ENCODE data around the gene KIFBP. TPM values are rescaled to one million over a fixed set of nuclear protein-coding genes. Genes with fewer than 3 reads are reported as not detected.

Gene KIFBP
- total and polyA plus RNA-seq, 2 of the 13 experiments (the other 11 are each of a cell fraction or from before 2014, with no cell fraction given) = 13.0 to 21.9 TPM

GRCh38 chr10:68955832-68956532 lies 32.6 kb upstream of the KIFBP start, which contains the start of gene DDX21 (continued):
- TF ChIP-seq THAP11 (CRISPR knock-in tag; IDR thresholded peaks at IDR 0.05) (peak; percentile 91), NR2F6 (IDR thresholded peaks at IDR 0.05) (0 out of 2 replicates have a peak, but pooled peaks have one; percentile 15), NR2F6 (CRISPR knock-in tag; IDR thresholded peaks at IDR 0.05) (peak; percentile 34; the same call in 1 of the 2 replicates), ASH2L (IDR thresholded peaks at IDR 0.05; ENCODE audit: insufficient read length, low read depth, low read length) (peak; percentile 92), HIC2 (CRISPR knock-in tag; IDR thresholded peaks at IDR 0.05; ENCODE audit: low read depth) (no peak), EEA1 (CRISPR knock-in tag; IDR thresholded peaks at IDR 0.05; ENCODE audit: borderline replicate concordance) (0 out of 2 replicates have a peak, but pooled peaks have one; percentile 51), NR2C2 (CRISPR knock-in tag; IDR thresholded peaks at IDR 0.05; ENCODE audit: borderline replicate concordance) (peak; percentile 92), GFI1 (CRISPR knock-in tag; IDR thresholded peaks at IDR 0.05; ENCODE audit: borderline replicate concordance) (0 out of 2 replicates have a peak, but pooled peaks have one; percentile 37), PITX1 (CRISPR knock-in tag; IDR thresholded peaks at IDR 0.05) (peak; percentile 48; the same call in 1 of the 2 replicates), DMAP1 (CRISPR knock-in tag; IDR thresholded peaks at IDR 0.05) (peak; percentile 98), CCDC6 (CRISPR knock-in tag; IDR thresholded peaks at IDR 0.05) (0 out of 2 replicates have a peak, but pooled peaks have one; percentile 47), MIER2 (CRISPR knock-in tag; IDR thresholded peaks at IDR 0.05) (peak; percentile 52; the same call in 1 of the 2 replicates), ZNF766 (CRISPR knock-in tag; IDR thresholded peaks at IDR 0.05; ENCODE audit: borderline replicate concordance) (peak; percentile 67; the same call in 1 of the 2 replicates), ZBED4 (CRISPR knock-in tag; IDR thresholded peaks at IDR 0.05; ENCODE audit: borderline replicate concordance) (peak; percentile 66; the same call in 1 of the 2 replicates), CSRNP2 (CRISPR knock-in tag; conservative IDR thresholded peaks at IDR 0.05; ENCODE audit: low read depth) (no peak), STAG1 (CRISPR knock-in tag; IDR thresholded peaks at IDR 0.05) (peak; percentile 27; the same call in 1 of the 2 replicates), ELF1 (CRISPR knock-in tag; IDR thresholded peaks at IDR 0.05) (peak; percentile 98), SOX5 (CRISPR knock-in tag; IDR thresholded peaks at IDR 0.05; ENCODE audit: borderline replicate concordance) (peak; percentile 28; the same call in 1 of the 2 replicates), ZNF879 (CRISPR knock-in tag; IDR thresholded peaks at IDR 0.05) (no peak), KLF9 (CRISPR knock-in tag; IDR thresholded peaks at IDR 0.05; ENCODE audit: low read depth) (peak; percentile 57; the same call in 1 of the 2 replicates), SNAI1 (CRISPR knock-in tag; IDR thresholded peaks at IDR 0.05; ENCODE audit: borderline replicate concordance) (peak; percentile 92), MNT (IDR thresholded peaks at IDR 0.05) (peak; percentile 72)
